NCI-H2171 treated with DMSO at 0.1 percent for 48 hours (cell line): ENCODE data around the gene PRELID3B.
"Not testable (repeated sequence)": the region's sequence is repeated elsewhere in the genome, so short reads cannot be mapped to it uniquely, and the experiment has no call there.

Source experiments
- DNase-seq: peaks from one replicate; lab custom pipeline; 2025; lab: John Stamatoyannopoulos, UW

PRELID3B gene

GRCh38 chr20:59048681-59049030, 6.1 kb upstream of the PRELID3B start:
- no peak for DNase-seq

- DNase-seq = no peak
These were observed 5.5 kb upstream of the PRELID3B start for GRCh38 chr20:59047938-59048680.

GRCh38 chr20:59046862-59047261, 4.3 kb upstream of the PRELID3B start:
- no peak for DNase-seq

GRCh38 chr20:59044796-59045195, 2.2 kb upstream of the PRELID3B start:
- no peak for DNase-seq

GRCh38 chr20:59044295-59044694, 1.7 kb upstream of the PRELID3B start:
- no peak for DNase-seq

GRCh38 chr20:59043698-59044097, 1.1 kb upstream of the PRELID3B start:
- DNase-seq = no peak

GRCh38 chr20:59042796-59043631, 428 bp upstream of the PRELID3B start:
- peak; percentile 90 for DNase-seq

- DNase-seq = not testable (repeated sequence)
These were observed 1.1 kb downstream of the PRELID3B start for GRCh38 chr20:59041487-59041886.

- DNase-seq = no peak
These were observed 1.9 kb downstream of the PRELID3B start for GRCh38 chr20:59040667-59041066.

- DNase-seq = no peak
These were observed 3.4 kb downstream of the PRELID3B start for GRCh38 chr20:59039233-59039632.

- DNase-seq = no peak
These were observed 5.2 kb downstream of the PRELID3B start for GRCh38 chr20:59037386-59037785.

GRCh38 chr20:59035381-59035780, 7.2 kb downstream of the PRELID3B start:
- no peak for DNase-seq

- no peak for DNase-seq
These were observed 8.9 kb downstream of the PRELID3B start for GRCh38 chr20:59033616-59034165.

GRCh38 chr20:59033093-59033492, 9.5 kb downstream of the PRELID3B start:
- DNase-seq = no peak

- peak; percentile 94 for DNase-seq
These were observed 9.9 kb downstream of the PRELID3B start for GRCh38 chr20:59032713-59033059.

- peak; percentile 98 for DNase-seq
These were observed 10.4 kb downstream of the PRELID3B start, which contains the start of gene ATP5F1E for GRCh38 chr20:59032023-59032712. TSS of gene ATP5F1E (minus strand) at chr20:59032335. CDS start at chr20:59032251, 84 bp downstream.

- DNase-seq = peak; percentile 47
These were observed 11.0 kb downstream of the PRELID3B start for GRCh38 chr20:59031564-59032022.

GRCh38 chr20:59030911-59031563, 11.5 kb downstream of the PRELID3B start:
- DNase-seq = no peak

- no peak for DNase-seq
These were observed 13.8 kb downstream of the PRELID3B start for GRCh38 chr20:59028812-59029211.

- DNase-seq = no peak
These were observed 14.8 kb downstream of the PRELID3B start for GRCh38 chr20:59027741-59028320.
